Measurements from ENCODE around the gene SLC51B.
"Not testable (repeated sequence)": the region's sequence is repeated elsewhere in the genome, so short reads cannot be mapped to it uniquely, and the experiment has no call there.

SLC51B gene

DNA sequence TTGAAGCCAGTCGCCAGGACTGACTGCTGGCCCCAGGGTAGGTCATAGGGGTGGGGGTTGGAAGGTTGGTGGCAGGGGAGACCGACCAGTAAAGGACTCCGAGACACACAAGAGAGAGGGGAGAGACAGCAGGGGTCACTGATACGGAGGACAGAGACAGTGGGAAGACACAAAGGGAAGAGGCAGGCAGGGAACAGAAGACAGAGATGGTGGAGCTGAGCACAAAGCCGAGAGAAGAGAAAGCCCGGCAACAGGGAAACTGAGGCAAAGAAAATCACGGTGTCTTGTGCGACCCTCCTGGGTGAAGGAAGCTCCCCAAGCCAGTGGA, 22.1 kb downstream of the SLC51B start:
- no peak for DNase-seq

GRCh38 chr15:65067645-65068402, 22.6 kb downstream of the SLC51B start, which contains the start of gene RASL12:
RASL12 (minus strand) TSS chr15:65067991; CDS start chr15:65067835, 156 bp downstream.
- DNase-seq: no peak

DNA sequence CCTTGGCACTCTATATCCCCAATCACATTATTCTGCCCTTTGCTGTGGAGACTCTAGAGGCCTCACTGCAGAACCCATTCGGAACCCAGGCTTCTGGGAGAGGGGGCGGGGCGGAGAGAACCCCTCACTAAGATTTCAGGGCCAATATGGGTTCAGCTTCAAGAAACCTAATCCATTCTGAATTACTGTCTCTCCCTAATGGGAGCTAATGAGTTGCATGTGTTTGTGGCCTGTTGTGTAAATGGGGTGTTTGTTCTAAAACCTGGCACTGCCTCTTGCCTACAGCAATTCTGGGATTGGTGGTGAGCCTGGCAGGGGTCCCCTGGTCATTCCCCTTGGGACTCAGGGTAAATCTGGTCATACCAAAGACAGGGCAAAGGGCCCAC, 23.2 kb downstream of the SLC51B start:
- no peak for DNase-seq

DNA sequence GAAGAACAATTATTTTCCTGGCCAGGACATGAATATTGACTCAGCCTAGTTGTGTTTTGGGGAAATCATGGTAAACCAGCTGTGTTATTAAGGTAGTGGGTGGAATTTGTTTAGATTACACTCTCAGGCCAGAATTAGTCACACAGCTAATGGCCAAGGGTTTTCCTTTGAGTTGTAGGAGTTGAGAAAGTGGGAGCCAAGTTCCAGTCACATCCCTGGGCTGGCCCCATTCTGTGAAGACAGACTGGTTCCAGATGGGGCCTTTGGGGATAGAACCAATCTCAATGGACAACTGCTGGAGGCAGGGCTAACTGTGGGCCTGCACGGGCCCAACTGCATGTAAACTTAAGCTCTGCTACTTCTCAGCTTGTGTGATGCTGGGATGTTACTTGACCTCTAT, 24.0 kb downstream of the SLC51B start:
- DNase-seq: no peak

GRCh38 chr15:65069779-65070546, 24.8 kb downstream of the SLC51B start:
- DNase-seq: no peak

- DNase-seq: no peak
Measured at GRCh38 chr15:65071381-65071811, 26.2 kb downstream of the SLC51B start.

- DNase-seq: no peak
Measured at GRCh38 chr15:65072027-65072426, 26.8 kb downstream of the SLC51B start.

DNA sequence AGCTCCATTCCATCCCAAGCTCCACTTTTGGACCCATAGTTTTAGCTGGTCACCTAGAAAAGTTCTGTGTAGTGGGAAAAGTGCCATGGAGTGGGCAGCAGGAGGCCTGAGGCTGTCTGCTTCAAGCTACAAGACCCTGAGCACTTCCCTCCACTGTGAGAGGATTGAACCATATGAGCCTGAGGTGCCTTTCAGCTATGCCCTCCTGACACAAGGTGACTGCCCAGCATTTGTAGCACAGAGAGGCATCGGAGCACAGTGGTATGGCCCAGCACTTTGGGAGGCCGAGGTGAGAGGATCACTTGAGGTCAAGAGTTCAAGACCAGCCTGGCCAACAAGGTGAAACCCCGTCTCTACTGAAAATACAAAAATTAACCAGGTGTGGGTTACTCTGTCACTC, 27.4 kb downstream of the SLC51B start:
- DNase-seq: no peak

DNA sequence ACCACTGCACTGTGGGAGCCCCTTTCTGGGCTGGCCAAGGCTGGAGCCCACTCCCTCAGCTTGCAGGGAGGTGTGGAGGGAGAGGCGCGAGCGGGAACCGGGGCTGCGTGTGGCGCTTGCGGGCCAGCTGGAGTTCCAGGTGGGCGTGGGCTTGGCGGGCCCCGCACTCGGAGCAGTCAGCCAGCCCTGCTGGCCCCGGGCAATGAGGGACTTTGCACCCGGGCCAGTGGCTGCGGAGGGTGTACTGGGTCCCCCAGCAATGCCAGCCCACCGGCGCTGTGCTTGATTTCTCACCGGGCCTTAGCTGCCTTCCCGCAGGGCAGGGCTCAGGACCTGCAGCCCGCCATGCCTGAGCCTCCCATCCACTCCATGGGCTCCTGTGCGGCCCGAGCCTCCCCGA, 29.8 kb downstream of the SLC51B start:
- DNase-seq: not testable (repeated sequence)

DNA sequence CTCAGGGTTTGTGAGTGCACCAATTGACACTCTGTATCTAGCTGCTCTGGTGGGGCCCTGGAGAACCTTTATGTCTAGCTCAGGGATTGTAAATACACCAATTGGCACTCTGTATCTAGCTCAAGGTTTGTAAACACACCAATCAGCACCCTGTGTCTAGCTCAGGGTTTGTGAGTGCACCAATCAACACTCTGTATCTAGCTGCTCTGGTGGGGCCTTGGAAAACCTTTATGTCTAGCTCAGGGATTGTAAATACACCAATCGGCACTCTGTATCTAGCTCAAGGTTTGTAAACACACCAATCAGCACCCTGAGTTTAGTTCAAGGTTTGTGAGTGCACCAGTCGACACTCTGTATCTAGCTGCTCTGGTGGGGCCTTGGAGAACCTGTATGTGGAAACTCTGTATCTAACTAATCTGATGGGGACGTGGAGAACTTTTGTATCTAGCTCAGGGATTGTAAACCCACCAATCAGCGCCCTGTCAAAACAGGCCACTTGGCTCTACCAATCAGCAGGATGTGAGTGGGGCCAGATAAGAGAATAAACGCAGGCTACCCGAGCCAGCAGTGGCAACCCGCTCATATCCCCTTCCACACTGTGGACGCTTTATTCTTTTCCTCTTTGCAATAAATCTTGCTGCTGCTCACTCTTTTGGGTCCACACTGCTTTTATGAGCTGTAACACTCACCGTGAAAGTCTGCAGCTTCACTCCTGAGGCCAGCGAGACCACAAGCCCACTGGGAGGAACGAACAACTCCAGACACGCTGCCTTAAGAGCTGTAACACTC, 30.6 kb downstream of the SLC51B start:
- DNase-seq: not testable (repeated sequence)

GRCh38 chr15:65076486-65077290, 31.5 kb downstream of the SLC51B start, which contains the start of gene KBTBD13:
KBTBD13 (plus strand) TSS chr15:65076746; CDS start chr15:65076816, 70 bp downstream.
- DNase-seq: no peak

DNA sequence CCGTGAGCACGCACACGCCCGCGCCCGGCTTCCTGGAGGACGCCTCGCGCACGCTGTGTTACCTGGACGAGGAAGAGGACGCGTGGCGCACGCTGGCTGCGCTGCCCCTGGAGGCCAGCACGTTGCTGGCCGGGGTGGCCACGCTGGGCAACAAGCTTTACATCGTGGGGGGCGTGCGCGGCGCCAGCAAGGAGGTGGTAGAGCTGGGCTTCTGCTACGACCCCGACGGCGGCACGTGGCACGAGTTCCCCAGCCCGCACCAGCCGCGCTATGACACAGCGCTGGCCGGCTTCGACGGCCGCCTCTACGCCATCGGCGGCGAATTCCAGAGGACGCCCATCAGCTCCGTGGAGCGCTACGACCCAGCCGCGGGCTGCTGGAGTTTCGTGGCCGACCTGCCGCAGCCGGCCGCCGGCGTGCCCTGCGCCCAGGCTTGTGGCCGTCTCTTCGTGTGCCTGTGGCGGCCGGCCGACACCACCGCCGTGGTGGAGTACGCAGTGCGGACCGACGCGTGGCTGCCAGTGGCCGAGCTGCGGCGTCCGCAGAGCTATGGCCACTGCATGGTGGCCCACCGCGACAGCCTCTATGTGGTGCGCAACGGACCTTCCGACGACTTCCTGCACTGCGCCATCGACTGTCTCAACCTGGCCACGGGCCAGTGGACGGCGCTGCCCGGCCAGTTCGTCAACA, 32.2 kb downstream of the SLC51B start:
- DNase-seq: no peak

GRCh38 chr15:65077981-65078352, 32.8 kb downstream of the SLC51B start:
- peak; percentile 33 to 46 for DNase-seq

DNA sequence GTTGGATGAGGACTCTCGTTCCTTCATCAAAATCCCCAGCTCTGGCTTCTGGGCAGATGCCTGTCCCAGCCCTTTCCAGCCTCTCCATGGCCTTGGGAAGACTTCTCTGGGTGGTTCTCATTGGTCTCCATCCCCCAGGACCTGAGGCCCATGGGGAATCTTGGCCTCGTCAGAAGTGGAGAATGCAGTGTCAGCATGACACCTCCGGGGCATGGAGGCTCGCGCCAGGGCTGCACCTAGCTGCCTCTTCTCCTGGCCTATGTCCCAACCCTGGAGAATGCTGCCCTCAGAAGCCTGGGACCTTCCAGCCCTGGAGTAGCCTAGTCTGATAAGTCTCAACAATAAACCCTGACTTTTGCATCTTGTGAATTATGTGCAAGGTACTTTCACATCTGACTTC, 34.4 kb downstream of the SLC51B start:
- no peak for DNase-seq

- DNase-seq: no peak
Measured at GRCh38 chr15:65081270-65081669, 36.1 kb downstream of the SLC51B start.

GRCh38 chr15:65081758-65082157, 36.6 kb downstream of the SLC51B start:
- peak in 1 of 2 donors; percentile 23 for DNase-seq

DNA sequence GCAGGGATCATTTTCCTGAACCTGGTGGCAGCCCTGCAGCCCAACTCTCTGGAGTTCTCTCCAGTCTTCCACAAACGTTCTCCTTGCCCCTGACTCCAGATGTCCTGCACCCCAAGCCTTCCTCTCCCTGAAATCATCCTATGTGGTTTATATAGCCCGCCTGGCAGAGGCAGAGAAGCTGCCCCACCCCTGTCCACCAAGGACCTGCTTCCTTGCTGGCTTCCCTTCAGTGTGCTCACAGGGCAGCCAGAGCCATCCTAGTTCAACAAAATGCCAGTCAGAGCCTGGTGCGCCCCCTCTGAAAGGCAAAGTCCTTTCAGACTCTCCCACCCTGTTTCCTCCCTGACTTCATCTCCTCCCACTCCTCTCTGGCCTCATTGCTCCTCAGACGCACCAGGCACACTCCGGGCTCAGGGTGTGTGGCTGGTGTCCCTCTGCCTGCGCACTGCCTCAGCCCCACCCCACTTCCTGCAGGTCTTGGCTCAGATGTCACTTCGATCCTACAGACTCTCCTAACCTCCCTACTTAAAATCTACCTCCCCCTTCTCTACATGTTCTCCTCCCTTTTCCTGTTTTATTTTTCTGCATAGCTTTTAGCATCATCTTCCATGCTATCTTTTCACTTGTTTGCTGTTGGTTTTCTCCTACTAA, 37.2 kb downstream of the SLC51B start:
- DNase-seq: no peak

GRCh38 chr15:65083262-65083701, 38.1 kb downstream of the SLC51B start:
- DNase-seq: no peak

- no peak for DNase-seq
Measured at GRCh38 chr15:65084500-65085206, 39.5 kb downstream of the SLC51B start.

DNA sequence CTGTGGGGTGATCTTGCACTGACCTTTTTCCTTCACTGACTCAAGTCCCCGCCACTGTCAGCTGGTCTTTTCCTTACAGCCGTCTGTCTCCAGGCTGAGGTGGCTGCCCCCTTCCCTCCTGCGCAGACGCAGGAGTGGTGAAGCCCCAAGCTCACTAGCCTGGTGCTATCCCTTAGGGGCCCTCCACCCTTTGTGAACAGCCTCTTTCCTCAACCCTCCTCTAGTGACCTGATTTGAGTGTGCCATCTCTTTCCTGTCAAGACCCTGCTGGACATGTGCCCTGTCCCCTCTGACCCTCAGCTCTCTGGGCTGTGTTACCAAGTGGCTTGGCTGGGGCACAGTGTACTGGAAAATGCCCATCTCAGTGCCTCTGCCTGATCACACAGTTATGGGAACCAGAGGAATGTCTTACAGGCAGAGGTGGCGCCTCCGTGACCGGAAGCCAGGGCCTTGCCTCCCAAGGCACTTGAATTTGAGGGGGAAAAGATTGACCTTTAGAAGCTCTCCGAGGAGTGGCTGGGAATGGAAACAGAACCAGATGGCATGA, 40.1 kb downstream of the SLC51B start:
- DNase-seq: no peak
